ENCODE results near the gene FAF1. TPM values are rescaled to one million over a fixed set of nuclear protein-coding genes. Genes with fewer than 3 reads are reported as not detected.

The FAF1 gene
- total RNA-seq, 1 experiment from 2014 or later = 73.2 TPM

GRCh38 chr1:50779801-50780200, 180.3 kb downstream of the FAF1 start:
- H4K20me1 ChIP-seq (ENCODE audit: insufficient read depth) = 0 out of 2 replicates have a peak, but pooled peaks cover 8% of the 10 kb centered on the region
- no peak overlapping the region for H2AFZ ChIP-seq (ENCODE audit: low read depth, low read length, poor library complexity, severe bottlenecking)
- no peak overlapping the region for H3K4me2 ChIP-seq (ENCODE audit: low read length)
- RAD21 ChIA-PET (ENCODE audit: low non-redundant PET in 1 of 2, low total read pairs in 2 of 2, uncharacterized antibody in 2 of 2, unreplicated experiment in 2 of 2) = no interaction called here
- DNase-seq (ENCODE audit: low read depth, low spot score) (no peak), ATAC-seq (no peak)
- no peaks in the 10 kb centered on the region for H3K27me3 ChIP-seq (ENCODE audit: insufficient read depth, low read length)
- TF ChIP-seq CEBPB (IDR thresholded peaks at IDR 0.05; ENCODE audit: low read depth) = no peak
- no peak for TF ChIP-seq CTCF (IDR thresholded peaks at IDR 0.05 in 2 of 3, conservative IDR thresholded peaks at IDR 0.05 in 1 of 3; ENCODE audit: borderline replicate concordance in 1 of 3, insufficient read depth in 1 of 3, low read depth in 2 of 3, low read length in 2 of 3)
- no peak for TF ChIP-seq SRF (IDR thresholded peaks at IDR 0.05; ENCODE audit: low read depth)
- TF ChIP-seq YY1 (IDR thresholded peaks at IDR 0.05; ENCODE audit: extremely low read depth, insufficient replicate concordance, low read depth, low read length) = no peak
- TF ChIP-seq SIN3A (IDR thresholded peaks at IDR 0.05; ENCODE audit: low read depth) = no peak
- no peak for TF ChIP-seq EZH2phosphoT487 (IDR thresholded peaks at IDR 0.05; ENCODE audit: borderline replicate concordance)
- no peak for TF ChIP-seq ELF1 (IDR thresholded peaks at IDR 0.05; ENCODE audit: borderline replicate concordance, low read depth)
- no peak for TF ChIP-seq SP1 (IDR thresholded peaks at IDR 0.05; ENCODE audit: low read depth)
- no peak for TF ChIP-seq EZH2 (IDR thresholded peaks at IDR 0.05)
- TF ChIP-seq POLR2A (IDR thresholded peaks at IDR 0.05; ENCODE audit: borderline replicate concordance, extremely low read depth, insufficient read depth, insufficient read length) = no peak
- no peak for TF ChIP-seq POLR2AphosphoS5 (IDR thresholded peaks at IDR 0.05; ENCODE audit: low read depth, low read length)
- TF ChIP-seq, protein P1, sequence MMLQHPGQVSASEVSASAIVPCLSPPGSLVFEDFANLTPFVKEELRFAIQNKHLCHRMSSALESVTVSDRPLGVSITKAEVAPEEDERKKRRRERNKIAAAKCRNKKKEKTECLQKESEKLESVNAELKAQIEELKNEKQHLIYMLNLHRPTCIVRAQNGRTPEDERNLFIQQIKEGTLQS (IDR thresholded peaks at IDR 0.05) = no peak
- TF ChIP-seq ZFX (IDR thresholded peaks at IDR 0.05) = no peak
- TF ChIP-seq EGR1 (IDR thresholded peaks at IDR 0.05; ENCODE audit: low read depth) = no peak
- no peak overlapping the region for H3K4me3 ChIP-seq (replicated peaks in 1 of 2; ENCODE audit: low read depth in 1 of 2, low read length in 2 of 2)
- intact Hi-C loops (cut with micrococcal nuclease) = loop anchor here (5.0 kb wide), 1 partner anchor 268 kb away; no protein-coding TSS in a partner anchor
- H3K9me3 ChIP-seq (ENCODE audit: control insufficient read depth in 1 of 2, insufficient read depth in 1 of 2, low read depth in 1 of 2, low read length in 2 of 2) = no peaks in the 10 kb centered on the region
- no peaks in the 10 kb centered on the region for H3K4me1 ChIP-seq (ENCODE audit: control insufficient read depth in 1 of 2, insufficient read depth in 2 of 2, low read length in 2 of 2)
- CTCF ChIA-PET = no interaction called here
- no peaks in the 10 kb centered on the region for H3K9me2 ChIP-seq (ENCODE audit: insufficient read depth)
- H3K36me3 ChIP-seq (ENCODE audit: control insufficient read depth in 1 of 2, insufficient read depth in 2 of 2, low read length in 2 of 2) = 0 out of 4 replicates have a peak, but pooled peaks cover 0 to 12% of the 10 kb centered on the region in 2 experiments
- POLR2A ChIA-PET = no interaction called here
- H3K27ac ChIP-seq (ENCODE audit: low read depth, low read length) = no peak overlapping the region
- H3K9ac ChIP-seq (ENCODE audit: low read length) = no peak overlapping the region
- BruUV-seq (replicated peaks) = no TSS peak
- peaks cover 44% of the 10 kb centered on the region for H3K79me2 ChIP-seq (ENCODE audit: insufficient read depth, low read length)
